ENCODE results near the gene C1R.

Gene C1R

GRCh38 chr12:7096979-7097378 is 4.7 kb upstream of the C1R start:
- DNase-seq (ENCODE audit: low spot score) = no peak

GRCh38 chr12:7096006-7096932 is 4.0 kb upstream of the C1R start:
- no peak for DNase-seq (ENCODE audit: low spot score)

GRCh38 chr12:7093892-7094291 is 1.6 kb upstream of the C1R start:
- DNase-seq (ENCODE audit: low spot score) = peak; percentile 73

- DNase-seq (ENCODE audit: low spot score) = no peak
These were observed 1.2 kb upstream of the C1R start for GRCh38 chr12:7093486-7093885.

- DNase-seq (ENCODE audit: low spot score) = no peak
These were observed 778 bp upstream of the C1R start for GRCh38 chr12:7092986-7093460.

GRCh38 chr12:7091660-7092228 is 501 bp downstream of the C1R start:
- DNase-seq (ENCODE audit: low spot score) = peak; percentile 60

- no peak for DNase-seq (ENCODE audit: low spot score)
These were observed 1.1 kb downstream of the C1R start for GRCh38 chr12:7091171-7091570.

GRCh38 chr12:7090222-7090998 is 1.8 kb downstream of the C1R start:
- no peak for DNase-seq (ENCODE audit: low spot score)

- DNase-seq (ENCODE audit: low spot score) = no peak
These were observed 2.9 kb downstream of the C1R start for GRCh38 chr12:7089196-7089871.

GRCh38 chr12:7083125-7083524 is 9.1 kb downstream of the C1R start:
- no peak for DNase-seq (ENCODE audit: low spot score)

- DNase-seq (ENCODE audit: low spot score) = no peak
These were observed 11.2 kb downstream of the C1R start for GRCh38 chr12:7081037-7081436.

GRCh38 chr12:7079826-7080125 is 12.5 kb downstream of the C1R start:
- DNase-seq (ENCODE audit: low spot score) = no peak

- no peak for DNase-seq (ENCODE audit: low spot score)
These were observed 14.1 kb downstream of the C1R start for GRCh38 chr12:7078163-7078562.

GRCh38 chr12:7076493-7076892 is 15.8 kb downstream of the C1R start:
- DNase-seq (ENCODE audit: low spot score) = no peak

- peak; percentile 76 for DNase-seq (ENCODE audit: low spot score)
These were observed 16.3 kb downstream of the C1R start for GRCh38 chr12:7075939-7076338.

GRCh38 chr12:7075518-7075917 is 16.7 kb downstream of the C1R start:
- no peak for DNase-seq (ENCODE audit: low spot score)

GRCh38 chr12:7073946-7074345 is 18.3 kb downstream of the C1R start:
- no peak for DNase-seq (ENCODE audit: low spot score)

GRCh38 chr12:7072554-7072953 is 19.7 kb downstream of the C1R start:
- DNase-seq (ENCODE audit: low spot score) = no peak

- no peak for DNase-seq (ENCODE audit: low spot score)
These were observed 20.2 kb downstream of the C1R start for GRCh38 chr12:7072035-7072434.

GRCh38 chr12:7069386-7069785 is 22.9 kb downstream of the C1R start:
- DNase-seq (ENCODE audit: low spot score) = no peak

- DNase-seq (ENCODE audit: low spot score) = no peak
These were observed 23.3 kb downstream of the C1R start for GRCh38 chr12:7068994-7069346.

- DNase-seq (ENCODE audit: low spot score) = no peak
These were observed 23.8 kb downstream of the C1R start for GRCh38 chr12:7068240-7068993.

All from GM03348 (cell line).